ENCODE measurements around the gene RNU5D-1. TPM values are rescaled to one million over a fixed set of nuclear protein-coding genes. Genes with fewer than 3 reads are reported as not detected.

The RNU5D-1 gene
- polyA plus RNA-seq, 1 experiment, result not detected

DNA sequence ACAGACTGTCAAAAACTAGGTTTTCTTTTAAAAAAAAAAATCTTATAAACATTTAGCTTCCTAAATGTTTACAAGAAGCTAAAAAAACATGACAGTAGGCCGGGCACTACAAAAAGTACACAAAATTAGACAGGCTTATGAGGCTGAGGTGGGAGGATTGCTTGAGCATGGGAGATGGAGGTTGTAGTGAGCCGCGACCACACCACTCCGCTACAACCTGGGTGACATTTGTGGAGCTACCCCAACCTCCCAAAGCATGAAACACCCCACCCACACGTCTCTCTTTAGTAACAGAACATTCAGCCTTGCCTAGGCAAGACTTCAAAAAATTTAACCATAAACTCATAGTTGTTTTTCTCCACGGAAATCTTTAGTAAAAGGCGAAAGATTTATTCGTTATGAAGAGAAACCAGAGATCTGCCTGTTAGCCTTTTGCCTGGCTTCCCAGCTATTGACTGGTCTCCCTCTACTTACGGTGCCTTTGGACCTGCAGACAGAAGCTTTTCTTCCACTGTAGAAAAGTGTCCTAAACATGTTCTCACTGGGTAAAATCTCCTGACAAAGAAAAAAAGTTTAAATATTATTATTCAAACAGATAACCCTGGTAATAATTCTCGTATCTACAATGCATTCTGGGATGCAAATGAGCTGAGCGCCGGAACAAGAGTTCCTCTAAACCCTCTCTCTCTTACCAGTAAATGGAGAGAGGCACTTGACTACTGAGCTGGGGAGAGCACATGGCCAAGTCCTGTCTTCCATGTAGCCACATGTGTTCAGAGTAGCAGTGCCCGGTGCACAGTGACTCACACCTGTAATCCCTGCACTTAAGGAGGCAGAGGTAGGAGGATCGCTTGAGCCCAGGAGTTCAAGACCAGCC lies 9.2 kb downstream of the RNU5D-1 start:
- ChIA-PET POLR2A (interaction anchor here (1.0 kb wide), 1 partner anchor 9 kb away, joined by 6 read pairs; the partner anchor contains the start of gene RNU5D-1), CTCF (interaction anchor here (1.9 to 7.0 kb wide), 2 partner anchors 7 to 14 kb away, joined by 5 to 43 read pairs; partner anchors contain the start of gene RNU5D-1)
- no peaks in the 10 kb centered on the region for H3K36me3 ChIP-seq (ENCODE audit: control insufficient read depth, insufficient read depth, low read length)
- peaks cover 2% of the 10 kb centered on the region; the same call in 1 of the 2 replicates for H3K27me3 ChIP-seq (ENCODE audit: control insufficient read depth, insufficient read depth, low read length)
- TF ChIP-seq, protein P1, sequence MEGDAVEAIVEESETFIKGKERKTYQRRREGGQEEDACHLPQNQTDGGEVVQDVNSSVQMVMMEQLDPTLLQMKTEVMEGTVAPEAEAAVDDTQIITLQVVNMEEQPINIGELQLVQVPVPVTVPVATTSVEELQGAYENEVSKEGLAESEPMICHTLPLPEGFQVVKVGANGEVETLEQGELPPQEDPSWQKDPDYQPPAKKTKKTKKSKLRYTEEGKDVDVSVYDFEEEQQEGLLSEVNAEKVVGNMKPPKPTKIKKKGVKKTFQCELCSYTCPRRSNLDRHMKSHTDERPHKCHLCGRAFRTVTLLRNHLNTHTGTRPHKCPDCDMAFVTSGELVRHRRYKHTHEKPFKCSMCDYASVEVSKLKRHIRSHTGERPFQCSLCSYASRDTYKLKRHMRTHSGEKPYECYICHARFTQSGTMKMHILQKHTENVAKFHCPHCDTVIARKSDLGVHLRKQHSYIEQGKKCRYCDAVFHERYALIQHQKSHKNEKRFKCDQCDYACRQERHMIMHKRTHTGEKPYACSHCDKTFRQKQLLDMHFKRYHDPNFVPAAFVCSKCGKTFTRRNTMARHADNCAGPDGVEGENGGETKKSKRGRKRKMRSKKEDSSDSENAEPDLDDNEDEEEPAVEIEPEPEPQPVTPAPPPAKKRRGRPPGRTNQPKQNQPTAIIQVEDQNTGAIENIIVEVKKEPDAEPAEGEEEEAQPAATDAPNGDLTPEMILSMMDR (IDR thresholded peaks at IDR 0.05; ENCODE audit: insufficient read depth, low read depth, low read length), result no peak
- no peak for DNase-seq (ENCODE audit: low read depth)
- no peak overlapping the region for H3K4me3 ChIP-seq (ENCODE audit: low read depth, low read length)

DNA sequence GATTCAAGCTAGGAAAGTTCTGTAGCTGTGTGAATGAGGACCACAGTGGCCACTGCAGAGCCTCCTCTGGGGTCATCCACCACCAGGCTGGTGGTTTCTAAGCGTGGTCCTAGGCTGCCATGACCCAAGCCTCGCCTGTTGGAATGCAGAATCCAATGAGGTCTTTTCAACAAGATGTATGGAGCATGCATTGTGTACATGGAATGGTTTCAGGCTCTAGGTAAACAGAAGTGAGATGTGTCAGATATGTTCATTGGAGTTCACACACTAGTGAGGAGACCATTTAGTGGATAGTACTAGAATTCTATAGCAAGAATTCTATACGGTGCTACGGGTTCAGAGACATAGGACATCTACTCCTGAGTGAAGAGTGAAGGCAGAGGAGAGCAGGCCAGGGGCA lies 10.7 kb downstream of the RNU5D-1 start:
- Histone ChIP-seq H3K4me3 (ENCODE audit: low read depth, low read length) (no peak overlapping the region), H3K36me3 (ENCODE audit: control insufficient read depth, insufficient read depth, low read length) (no peaks in the 10 kb centered on the region), H3K27me3 (ENCODE audit: control insufficient read depth, insufficient read depth, low read length) (peaks cover 5% of the 10 kb centered on the region; the same call in 1 of the 2 replicates)
- ChIA-PET POLR2A (no interaction called here), CTCF (interaction anchor here (0.6 to 7.0 kb wide), 4 partner anchors 9 to 481 kb away, joined by 3 to 43 read pairs (median 7); partner anchors contain the start of gene RNU5D-1)
- DNase-seq (ENCODE audit: low read depth), result no peak
- TF ChIP-seq, protein P1 (IDR thresholded peaks at IDR 0.05; ENCODE audit: insufficient read depth, low read depth, low read length), result no peak

DNA sequence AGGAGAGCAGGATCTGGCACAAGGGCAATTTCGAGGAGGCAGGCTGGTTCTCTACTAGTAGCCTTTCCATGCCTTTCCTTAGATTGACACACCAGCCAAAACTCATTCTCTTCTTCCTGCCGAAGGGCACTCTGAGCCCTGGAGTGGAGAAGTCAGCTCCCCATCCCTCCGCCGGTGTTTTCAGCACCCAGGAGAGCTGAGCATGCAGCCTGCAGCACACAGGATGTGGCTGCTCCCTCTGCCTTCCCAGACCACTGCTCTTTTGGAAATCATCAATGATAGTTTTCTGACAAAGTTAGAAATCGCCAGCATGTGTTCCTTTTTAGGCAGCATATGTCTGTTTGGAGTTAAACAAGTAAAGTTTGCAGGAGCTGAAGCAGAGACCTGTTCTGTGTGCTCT lies 11.7 kb downstream of the RNU5D-1 start:
- POLR2A ChIA-PET, result interaction anchor here (0.5 kb wide), 1 partner anchor 11 kb away, joined by 5 read pairs; no protein-coding TSS in a partner anchor
- no peak for DNase-seq (ENCODE audit: low read depth)
- peaks cover 5% of the 10 kb centered on the region; the same call in 1 of the 2 replicates for H3K27me3 ChIP-seq (ENCODE audit: control insufficient read depth, insufficient read depth, low read length)
- no peak overlapping the region for H3K4me3 ChIP-seq (ENCODE audit: low read depth, low read length)
- no peaks in the 10 kb centered on the region for H3K36me3 ChIP-seq (ENCODE audit: control insufficient read depth, insufficient read depth, low read length)
- TF ChIP-seq, protein P1 (IDR thresholded peaks at IDR 0.05; ENCODE audit: insufficient read depth, low read depth, low read length), result no peak
- CTCF ChIA-PET, result interaction anchor here (3.3 to 7.0 kb wide), 2 partner anchors 10 to 13 kb away, joined by 11 to 43 read pairs; partner anchors contain the start of gene RNU5D-1

DNA sequence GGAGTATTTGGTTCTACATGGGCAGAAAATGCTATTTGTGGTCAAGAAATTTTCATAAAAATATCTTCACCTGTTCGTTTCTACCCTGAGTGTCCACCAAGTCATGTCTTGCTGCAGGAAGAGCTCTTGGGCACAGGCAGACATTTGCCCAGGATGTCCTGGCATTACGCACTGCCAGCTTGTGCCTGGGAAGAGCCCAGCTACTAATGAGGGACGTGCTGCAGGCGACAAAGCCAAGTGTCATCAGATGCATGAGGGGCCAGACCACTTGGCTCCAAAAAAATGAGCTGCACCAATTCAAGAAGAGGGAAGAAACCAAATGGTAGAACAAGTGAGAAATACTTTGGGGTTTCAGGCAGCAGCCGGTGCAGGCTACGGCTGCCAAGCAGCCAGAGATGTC lies 12.9 kb downstream of the RNU5D-1 start:
- TF ChIP-seq, protein P1 (IDR thresholded peaks at IDR 0.05; ENCODE audit: insufficient read depth, low read depth, low read length), result no peak
- Histone ChIP-seq H3K36me3 (ENCODE audit: control insufficient read depth, insufficient read depth, low read length) (no peaks in the 10 kb centered on the region), H3K4me3 (ENCODE audit: low read depth, low read length) (no peak overlapping the region), H3K27me3 (ENCODE audit: control insufficient read depth, insufficient read depth, low read length) (peaks cover 5% of the 10 kb centered on the region; the same call in 1 of the 2 replicates)
- no peak for DNase-seq (ENCODE audit: low read depth)
- POLR2A ChIA-PET, result no interaction called here
- CTCF ChIA-PET, result interaction anchor here (3.3 to 7.0 kb wide), 2 partner anchors 11 kb away, joined by 11 to 43 read pairs; partner anchors contain the start of gene RNU5D-1

DNA sequence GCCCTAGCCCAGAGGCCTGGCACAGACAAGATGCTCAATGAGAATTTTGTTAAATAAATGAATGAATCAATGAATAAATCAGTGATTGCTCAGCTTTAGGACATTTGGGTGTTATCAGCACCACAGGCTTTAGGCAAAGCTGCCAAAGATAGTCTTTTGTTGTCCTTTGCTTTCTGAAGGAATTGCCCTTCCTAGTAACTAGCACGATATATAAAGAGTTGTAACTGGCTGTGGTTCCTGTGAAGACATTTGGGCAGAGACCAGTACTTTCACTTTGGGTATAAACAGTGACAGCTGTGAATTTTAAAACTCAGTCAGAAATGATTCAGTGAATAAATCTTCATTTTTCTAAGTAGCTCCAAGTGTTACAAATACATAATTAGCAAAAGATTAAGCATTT lies 13.3 kb downstream of the RNU5D-1 start:
- CTCF ChIA-PET, result interaction anchor here (0.6 to 7.0 kb wide), 3 partner anchors 11 to 174 kb away, joined by 3 to 43 read pairs (median 11); partner anchors contain the start of gene RNU5D-1
- Histone ChIP-seq H3K36me3 (ENCODE audit: control insufficient read depth, insufficient read depth, low read length) (no peaks in the 10 kb centered on the region), H3K27me3 (ENCODE audit: control insufficient read depth, insufficient read depth, low read length) (peaks cover 5% of the 10 kb centered on the region; the same call in 1 of the 2 replicates), H3K4me3 (ENCODE audit: low read depth, low read length) (no peak overlapping the region)
- POLR2A ChIA-PET, result no interaction called here
- no peak for DNase-seq (ENCODE audit: low read depth)
- TF ChIP-seq, protein P1 (IDR thresholded peaks at IDR 0.05; ENCODE audit: insufficient read depth, low read depth, low read length), result no peak
